C1 segment of cervical spinal cord (tissue), 14 donors: ENCODE results near the gene MRPL2.
"Not testable (repeated sequence)": the region's sequence is repeated elsewhere in the genome, so short reads cannot be mapped to it uniquely, and the experiment has no call there.

Source experiments
- DNase-seq, 14 donors: peaks; one replicate each; lab custom pipeline; 2025; lab: John Stamatoyannopoulos, UW

The MRPL2 gene

GRCh38 chr6:43053545-43054205, 5.6 kb downstream of the MRPL2 start, which contains the start of gene CUL7:
TSS of gene CUL7 (minus strand) at chr6:43053851. CDS start at chr6:43052788, 1,063 bp downstream.
- DNase-seq, result peak in 12 of 14 donors; percentile 8 to 91 (median 54)

- DNase-seq, result peak in 1 of 14 donors; percentile 44
Measured at GRCh38 chr6:43052842-43053544, 6.2 kb downstream of the MRPL2 start.

GRCh38 chr6:43052225-43052841, 6.9 kb downstream of the MRPL2 start:
- DNase-seq, result no peak

DNA sequence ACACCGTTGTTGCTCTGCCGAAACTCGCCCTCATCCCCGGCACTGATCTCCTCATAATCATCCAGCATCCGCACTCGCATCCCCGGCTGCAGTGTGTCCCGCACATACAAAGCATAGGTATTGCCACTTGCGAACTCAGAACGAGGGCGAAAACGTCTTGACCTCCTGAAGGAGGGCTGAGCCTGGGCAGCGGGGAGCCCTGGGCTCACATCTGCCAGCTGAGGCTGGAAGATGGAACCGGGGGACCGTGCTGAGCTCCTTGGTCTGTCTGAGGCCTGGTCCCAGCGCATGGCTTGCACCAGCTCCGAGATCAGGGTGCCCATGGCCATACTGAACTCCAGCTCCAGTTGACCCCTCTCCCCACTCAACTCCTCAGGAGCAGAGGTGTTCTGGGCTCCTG, 8.3 kb downstream of the MRPL2 start:
- no peak for DNase-seq

GRCh38 chr6:43047998-43048397, 11.2 kb downstream of the MRPL2 start:
- DNase-seq, result no peak

GRCh38 chr6:43045371-43045930, 13.8 kb downstream of the MRPL2 start:
- DNase-seq, result peak in 1 of 14 donors; percentile 53

GRCh38 chr6:43043310-43043709, 15.9 kb downstream of the MRPL2 start:
- DNase-seq, result no peak

DNA sequence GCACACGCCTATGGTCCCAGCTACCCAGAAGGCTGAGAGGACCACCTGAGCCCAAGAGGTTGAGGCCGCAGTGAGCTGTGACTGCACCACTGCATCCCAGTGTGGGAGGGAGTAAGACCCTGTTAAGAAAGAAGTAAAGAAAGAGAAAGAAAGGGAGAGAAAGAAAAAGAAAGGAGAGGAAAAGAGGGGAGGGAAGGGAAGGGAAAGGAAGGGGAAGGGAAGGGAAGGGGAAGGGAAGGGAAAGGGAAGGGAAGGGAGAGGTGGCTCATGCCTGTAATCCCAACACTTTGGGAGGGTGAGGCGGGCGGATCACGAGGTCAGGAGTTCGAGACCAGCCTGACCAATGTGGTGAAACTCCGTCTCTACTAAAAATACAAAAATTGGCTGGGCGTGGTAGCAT, 17.8 kb downstream of the MRPL2 start:
- DNase-seq, result not testable (repeated sequence)

DNA sequence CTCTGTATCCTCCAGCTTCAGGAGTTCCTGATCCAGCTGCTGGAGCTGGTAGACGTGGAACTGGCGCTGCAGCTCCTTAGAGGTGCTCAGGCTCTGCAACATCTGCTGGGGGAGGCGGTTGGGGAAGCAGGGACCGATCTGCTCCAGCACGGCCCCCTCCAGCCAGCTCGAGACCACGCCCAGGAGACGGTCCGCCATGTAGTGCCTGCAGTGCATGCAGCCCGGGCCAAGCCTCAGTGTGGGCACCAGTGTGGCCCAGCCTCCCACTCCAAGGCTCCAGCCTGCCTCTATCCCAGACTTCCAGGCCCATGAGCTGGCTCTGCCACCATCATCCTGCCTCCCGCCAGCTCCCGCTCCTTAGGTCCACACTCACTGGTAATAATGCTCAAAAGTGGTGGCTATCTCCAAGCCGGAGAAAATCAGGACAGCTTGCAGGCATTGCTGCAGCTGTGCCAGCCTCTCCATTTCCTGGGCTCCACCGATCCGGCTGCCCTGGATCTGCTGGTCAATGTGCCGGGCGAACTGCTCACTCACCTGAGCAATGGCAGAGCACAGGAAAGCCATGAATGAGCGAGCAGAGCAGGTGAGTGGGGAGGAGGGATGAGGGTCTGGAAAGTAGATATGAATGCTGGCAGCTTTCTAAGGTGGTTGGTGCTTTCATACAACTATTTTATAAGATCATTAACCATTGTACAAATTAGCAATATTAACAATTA, 18.5 kb downstream of the MRPL2 start:
- DNase-seq, result peak in 1 of 14 donors; percentile 62

DNA sequence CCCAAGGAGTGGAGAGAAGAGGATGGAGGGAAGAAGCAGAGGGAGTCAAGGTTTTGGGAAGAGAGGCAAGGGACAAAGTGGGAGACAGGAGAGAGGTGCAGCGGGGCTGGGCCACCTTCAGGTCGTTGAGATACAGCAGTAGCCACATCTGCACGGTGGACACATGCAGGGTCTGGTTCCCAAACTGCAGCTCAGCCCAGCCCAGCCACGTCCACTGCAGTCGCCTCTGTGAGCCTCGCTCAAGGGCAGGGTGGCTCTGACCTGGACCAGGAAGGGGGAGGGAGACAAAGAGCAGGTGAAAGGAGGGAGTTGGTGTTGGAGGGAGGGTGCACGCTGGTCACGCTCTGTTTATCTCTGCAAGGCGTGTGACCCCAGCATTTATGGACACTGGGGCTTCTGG, 20.5 kb downstream of the MRPL2 start:
- DNase-seq, result no peak

GRCh38 chr6:43037706-43038105, 21.5 kb downstream of the MRPL2 start:
- DNase-seq, result no peak

- DNase-seq, result no peak
Measured at GRCh38 chr6:43037197-43037596, 22.0 kb downstream of the MRPL2 start.

- DNase-seq, result no peak
Measured at GRCh38 chr6:43036712-43037111, 22.5 kb downstream of the MRPL2 start.

- DNase-seq, result no peak
Measured at GRCh38 chr6:43035495-43036194, 23.6 kb downstream of the MRPL2 start.

- no peak for DNase-seq
Measured at GRCh38 chr6:43034190-43034525, 25.1 kb downstream of the MRPL2 start.

DNA sequence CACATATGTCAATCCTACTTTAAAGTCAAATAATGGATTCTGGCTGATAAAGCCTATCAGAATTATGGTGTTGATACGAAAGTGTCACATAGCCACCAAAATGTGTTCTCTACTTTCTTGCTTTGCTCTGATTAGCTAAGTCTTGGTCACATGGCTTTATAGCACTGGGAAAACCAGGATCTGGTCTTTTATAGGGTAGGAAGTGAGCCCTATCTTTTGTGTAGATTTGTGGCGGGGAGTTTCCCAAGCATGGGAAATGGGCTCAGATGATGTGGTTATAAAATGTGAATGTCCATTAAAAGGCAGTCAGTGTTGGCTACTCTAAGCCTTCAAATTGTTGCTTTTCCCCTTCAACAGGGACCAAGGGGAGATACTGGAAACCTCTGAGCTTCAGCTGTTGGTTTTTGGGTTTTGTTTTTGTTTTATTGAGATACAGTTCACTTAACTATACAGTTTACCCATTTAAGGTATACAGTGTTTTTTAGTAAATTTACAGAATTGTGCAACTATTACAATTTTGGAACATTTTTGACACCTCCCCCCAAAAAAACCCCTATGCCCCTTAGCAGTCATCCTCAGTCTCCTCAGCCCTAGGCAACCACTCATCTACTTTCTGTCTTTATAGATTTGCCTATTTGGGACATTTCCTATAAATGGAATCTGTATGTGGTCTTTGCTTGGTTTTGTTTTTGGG, 25.6 kb downstream of the MRPL2 start:
- DNase-seq, result no peak

DNA sequence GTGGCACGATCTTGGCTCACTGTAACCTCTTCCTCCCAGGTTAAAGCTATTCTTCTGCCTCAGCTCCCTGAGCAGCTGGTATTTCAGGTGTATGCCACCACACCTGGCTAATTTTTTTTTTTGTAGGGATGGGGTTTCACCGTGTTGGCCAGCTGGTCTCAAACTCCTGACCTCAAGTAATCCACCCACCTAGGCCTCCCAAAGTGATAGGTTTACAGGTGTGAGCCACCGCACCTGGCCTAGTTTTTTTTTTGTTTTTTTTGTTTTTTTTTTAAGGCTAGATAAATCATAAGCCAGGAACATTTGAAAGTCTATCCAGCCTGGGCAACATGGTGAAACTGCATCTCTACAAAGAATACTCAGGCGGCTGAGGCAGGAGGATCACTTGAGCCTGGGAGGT, 26.9 kb downstream of the MRPL2 start:
- DNase-seq, result no peak

GRCh38 chr6:43029120-43029519, 30.1 kb downstream of the MRPL2 start:
- DNase-seq, result no peak

DNA sequence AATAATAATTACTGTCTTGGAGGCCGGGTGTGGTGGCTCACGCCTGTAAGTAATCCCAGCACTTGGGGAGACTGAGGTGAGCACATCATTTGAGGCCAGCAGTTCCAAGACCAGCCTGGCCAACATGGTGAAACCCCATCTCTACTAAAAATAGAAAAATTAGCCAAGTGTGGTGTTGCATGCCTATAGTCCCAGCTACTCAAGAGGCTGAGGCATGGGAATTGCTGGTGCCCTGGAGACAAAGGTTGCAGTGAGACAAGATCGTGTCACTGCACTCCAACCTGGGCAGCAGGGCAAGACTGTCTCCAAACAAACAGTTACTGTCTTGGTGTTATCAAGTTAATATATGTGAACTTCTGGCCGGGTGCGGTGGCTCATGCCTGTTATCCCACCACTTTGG, 32.9 kb downstream of the MRPL2 start:
- no peak for DNase-seq

DNA sequence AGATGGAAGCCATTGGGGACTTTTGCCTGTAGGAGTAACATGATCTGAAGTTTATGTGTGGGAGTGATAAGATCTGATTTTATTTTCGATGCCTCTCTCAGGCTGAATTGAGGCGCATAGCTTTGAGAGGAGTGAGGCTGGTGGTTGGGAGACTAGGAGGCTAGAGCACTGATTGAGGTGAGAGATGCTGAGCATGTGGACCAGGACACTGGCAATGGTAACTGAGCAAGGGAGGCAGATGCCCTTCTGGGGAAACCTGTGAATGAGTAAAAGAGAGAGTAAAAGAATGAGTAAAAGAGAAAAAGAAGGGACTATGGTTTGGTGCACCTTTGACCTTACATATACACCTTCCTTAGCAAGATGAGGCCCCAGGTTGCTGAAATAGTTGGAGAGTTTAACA, 34.8 kb downstream of the MRPL2 start:
- no peak for DNase-seq
